ENCODE data around the gene LRPPRC. TPM values are rescaled to one million over a fixed set of nuclear protein-coding genes. Genes with fewer than 3 reads are reported as not detected.
"Not testable (repeated sequence)": the region's sequence is repeated elsewhere in the genome, so short reads cannot be mapped to it uniquely, and the experiment has no call there.

LRPPRC gene
- total RNA-seq, 1 experiment from 2014 or later: 242 TPM

GRCh38 chr2:43931293-43931692, 64.5 kb downstream of the LRPPRC start:
- no peak for DNase-seq (ENCODE audit: low spot score)
- in situ Hi-C loops (cut with HindIII; ENCODE audit: low sequenced_read_pairs): no loop called here

- in situ Hi-C loops (cut with HindIII; ENCODE audit: low sequenced_read_pairs): no loop called here
- no peak for DNase-seq (ENCODE audit: low spot score)
Observed at GRCh38 chr2:43927442-43927841, 68.3 kb downstream of the LRPPRC start.

- in situ Hi-C loops (cut with HindIII; ENCODE audit: low sequenced_read_pairs): no loop called here
- DNase-seq (ENCODE audit: low spot score): no peak
Observed at GRCh38 chr2:43925431-43925830, 70.4 kb downstream of the LRPPRC start.

- in situ Hi-C loops (cut with HindIII; ENCODE audit: low sequenced_read_pairs): no loop called here
- DNase-seq (ENCODE audit: low spot score): no peak
Observed at GRCh38 chr2:43924463-43924862, 71.3 kb downstream of the LRPPRC start.

GRCh38 chr2:43911136-43911790, 84.5 kb downstream of the LRPPRC start:
- in situ Hi-C loops (cut with HindIII; ENCODE audit: low sequenced_read_pairs); DNase-seq (ENCODE audit: low spot score): not testable (repeated sequence)

GRCh38 chr2:43906448-43907109, 89.2 kb downstream of the LRPPRC start:
- DNase-seq (ENCODE audit: low spot score): no peak

GRCh38 chr2:43905871-43906270, 89.9 kb downstream of the LRPPRC start:
- DNase-seq (ENCODE audit: low spot score): no peak
- in situ Hi-C loops (cut with HindIII; ENCODE audit: low sequenced_read_pairs): no loop called here

More at GRCh38 chr2:43906448-43907109, 89.2 kb downstream of the LRPPRC start:
- in situ Hi-C loops (cut with HindIII; ENCODE audit: low sequenced_read_pairs): no loop called here

- in situ Hi-C loops (cut with HindIII; ENCODE audit: low sequenced_read_pairs): no loop called here
- DNase-seq (ENCODE audit: low spot score): no peak
Observed at GRCh38 chr2:43905371-43905803, 90.4 kb downstream of the LRPPRC start.

- DNase-seq (ENCODE audit: low spot score): no peak
- in situ Hi-C loops (cut with HindIII; ENCODE audit: low sequenced_read_pairs): no loop called here
Observed at GRCh38 chr2:43899589-43899988, 96.2 kb downstream of the LRPPRC start.

GRCh38 chr2:43898838-43899346, 96.9 kb downstream of the LRPPRC start:
- no peak for DNase-seq (ENCODE audit: low spot score)
- in situ Hi-C loops (cut with HindIII; ENCODE audit: low sequenced_read_pairs): no loop called here

- DNase-seq (ENCODE audit: low spot score): peak; percentile 12
- in situ Hi-C loops (cut with HindIII; ENCODE audit: low sequenced_read_pairs): no loop called here
Observed at GRCh38 chr2:43898134-43898837, 97.5 kb downstream of the LRPPRC start.

GRCh38 chr2:43897492-43897891, 98.3 kb downstream of the LRPPRC start:
- no peak for DNase-seq (ENCODE audit: low spot score)
- in situ Hi-C loops (cut with HindIII; ENCODE audit: low sequenced_read_pairs): no loop called here

- in situ Hi-C loops (cut with HindIII; ENCODE audit: low sequenced_read_pairs): no loop called here
- DNase-seq (ENCODE audit: low spot score): no peak
Observed at GRCh38 chr2:43896906-43897305, 98.9 kb downstream of the LRPPRC start.

GRCh38 chr2:43894743-43895142, 101.0 kb downstream of the LRPPRC start:
- no peak for DNase-seq (ENCODE audit: low spot score)
- in situ Hi-C loops (cut with HindIII; ENCODE audit: low sequenced_read_pairs): no loop called here

- no peak for DNase-seq (ENCODE audit: low spot score)
- in situ Hi-C loops (cut with HindIII; ENCODE audit: low sequenced_read_pairs): no loop called here
Observed at GRCh38 chr2:43890855-43891254, 104.9 kb downstream of the LRPPRC start.

- in situ Hi-C loops (cut with HindIII; ENCODE audit: low sequenced_read_pairs): no loop called here
- no peak for DNase-seq (ENCODE audit: low spot score)
Observed at GRCh38 chr2:43889416-43889815, 106.4 kb downstream of the LRPPRC start.

GRCh38 chr2:43887176-43887575, 108.6 kb downstream of the LRPPRC start:
- DNase-seq (ENCODE audit: low spot score): peak; percentile 55
- in situ Hi-C loops (cut with HindIII; ENCODE audit: low sequenced_read_pairs): no loop called here

GRCh38 chr2:43885132-43885632, 110.6 kb downstream of the LRPPRC start:
- in situ Hi-C loops (cut with HindIII; ENCODE audit: low sequenced_read_pairs): no loop called here

GRCh38 chr2:43884689-43885088, 111.1 kb downstream of the LRPPRC start:
- in situ Hi-C loops (cut with HindIII; ENCODE audit: low sequenced_read_pairs): no loop called here
- DNase-seq (ENCODE audit: low spot score): no peak

More at GRCh38 chr2:43885132-43885632, 110.6 kb downstream of the LRPPRC start:
- no peak for DNase-seq (ENCODE audit: low spot score)

- in situ Hi-C loops (cut with HindIII; ENCODE audit: low sequenced_read_pairs): no loop called here
Observed at GRCh38 chr2:43882312-43882711, 113.5 kb downstream of the LRPPRC start.

More at GRCh38 chr2:43882312-43882711, 113.5 kb downstream of the LRPPRC start:
- no peak for DNase-seq (ENCODE audit: low spot score)
